Measurements from ENCODE around the gene PAK4.

PAK4 gene

DNA sequence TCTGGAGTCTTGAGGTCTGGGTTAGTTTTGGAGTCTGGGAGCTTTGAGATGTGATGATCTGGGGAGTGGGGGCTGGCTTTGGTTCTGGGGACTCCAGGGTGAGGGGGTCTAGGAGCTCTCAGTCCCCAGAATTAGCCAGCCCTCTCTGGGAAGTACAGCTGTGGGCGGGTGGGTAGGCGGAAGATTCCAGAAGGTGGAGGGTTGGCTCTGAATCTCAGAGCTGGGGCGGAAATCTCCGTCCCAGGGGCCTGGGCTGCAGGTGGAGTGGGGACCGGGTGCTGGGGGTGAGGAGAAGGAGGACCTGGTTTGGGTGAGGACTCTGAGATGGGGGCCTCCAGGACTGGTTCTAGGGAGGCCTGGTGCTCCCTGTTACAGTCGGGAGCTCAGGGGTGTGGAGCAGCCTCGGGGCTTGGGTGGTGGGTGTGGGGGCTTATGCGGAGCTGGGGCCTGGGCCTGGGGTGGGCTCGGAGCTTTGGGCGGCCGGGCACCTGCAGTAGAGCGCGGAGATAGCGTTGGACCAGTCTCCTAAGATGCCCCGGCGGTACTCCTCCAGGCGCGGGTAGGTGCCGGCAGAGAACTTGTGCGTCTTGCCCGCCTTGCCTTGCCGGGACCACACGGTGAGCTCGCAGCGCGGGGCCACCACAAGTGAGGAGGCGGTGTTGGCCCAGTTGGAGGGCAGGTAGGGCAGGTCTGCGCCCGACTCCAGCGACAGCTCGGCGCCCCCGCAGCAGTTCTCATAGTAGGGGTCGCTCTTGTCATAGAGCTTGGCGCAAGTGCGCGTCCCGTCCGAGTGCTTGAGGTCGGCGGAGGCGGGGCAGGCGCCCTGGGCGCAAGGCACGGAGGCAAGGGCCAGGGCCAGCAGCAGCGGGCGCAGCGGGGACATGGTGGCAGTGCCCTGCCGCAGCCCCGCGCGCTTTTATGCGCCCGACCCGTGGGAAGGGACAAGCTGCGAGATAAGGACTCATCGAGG lies 78.1 kb downstream of the PAK4 start, which contains the start of gene SYCN:
Gene SYCN (minus strand): TSS at position 892 of the 970 bp plus-strand sequence. CDS start 9 bp downstream, at position 883.
- no peak within 1 kb of the TSS for H3K4me3 ChIP-seq (ENCODE audit: low read depth, low read length)
- H3K36me3 ChIP-seq: no peaks in the 10 kb centered on the region
- TF ChIP-seq, protein P1, sequence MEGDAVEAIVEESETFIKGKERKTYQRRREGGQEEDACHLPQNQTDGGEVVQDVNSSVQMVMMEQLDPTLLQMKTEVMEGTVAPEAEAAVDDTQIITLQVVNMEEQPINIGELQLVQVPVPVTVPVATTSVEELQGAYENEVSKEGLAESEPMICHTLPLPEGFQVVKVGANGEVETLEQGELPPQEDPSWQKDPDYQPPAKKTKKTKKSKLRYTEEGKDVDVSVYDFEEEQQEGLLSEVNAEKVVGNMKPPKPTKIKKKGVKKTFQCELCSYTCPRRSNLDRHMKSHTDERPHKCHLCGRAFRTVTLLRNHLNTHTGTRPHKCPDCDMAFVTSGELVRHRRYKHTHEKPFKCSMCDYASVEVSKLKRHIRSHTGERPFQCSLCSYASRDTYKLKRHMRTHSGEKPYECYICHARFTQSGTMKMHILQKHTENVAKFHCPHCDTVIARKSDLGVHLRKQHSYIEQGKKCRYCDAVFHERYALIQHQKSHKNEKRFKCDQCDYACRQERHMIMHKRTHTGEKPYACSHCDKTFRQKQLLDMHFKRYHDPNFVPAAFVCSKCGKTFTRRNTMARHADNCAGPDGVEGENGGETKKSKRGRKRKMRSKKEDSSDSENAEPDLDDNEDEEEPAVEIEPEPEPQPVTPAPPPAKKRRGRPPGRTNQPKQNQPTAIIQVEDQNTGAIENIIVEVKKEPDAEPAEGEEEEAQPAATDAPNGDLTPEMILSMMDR (IDR thresholded peaks at IDR 0.05; ENCODE audit: low read depth, low read length): no peak
- no peak within 1 kb of the TSS for H3K27ac ChIP-seq
- DNase-seq: no peak
- H3K9me3 ChIP-seq (ENCODE audit: severe bottlenecking): no peaks in the 10 kb centered on the region
- H3K27me3 ChIP-seq (ENCODE audit: insufficient read depth, low read depth, severe bottlenecking): no peaks in the 10 kb centered on the region

DNA sequence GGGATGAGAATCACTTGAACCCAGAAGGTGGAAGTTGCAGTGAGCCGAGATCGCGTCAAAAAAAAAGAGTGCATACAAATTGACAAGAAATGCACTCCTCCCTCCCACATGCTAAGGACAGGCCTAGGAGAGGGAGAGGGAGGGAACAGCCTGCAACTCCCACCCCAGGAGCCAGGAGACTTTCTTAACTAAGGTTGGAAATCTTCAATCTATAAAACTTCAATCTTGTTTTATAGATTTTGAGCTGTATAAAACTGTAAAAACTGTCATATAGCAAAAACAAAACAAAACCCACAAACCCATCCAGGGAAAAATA lies 79.8 kb downstream of the PAK4 start:
- Histone ChIP-seq H3K27me3 (ENCODE audit: insufficient read depth, low read depth, severe bottlenecking) (no peaks in the 10 kb centered on the region), H3K4me3 (ENCODE audit: low read depth, low read length) (no peak overlapping the region), H3K36me3 (no peaks in the 10 kb centered on the region), H3K27ac (no peak overlapping the region), H3K9me3 (ENCODE audit: severe bottlenecking) (no peaks in the 10 kb centered on the region)
- DNase-seq: no peak
- TF ChIP-seq, protein P1 (IDR thresholded peaks at IDR 0.05; ENCODE audit: low read depth, low read length): no peak

DNA sequence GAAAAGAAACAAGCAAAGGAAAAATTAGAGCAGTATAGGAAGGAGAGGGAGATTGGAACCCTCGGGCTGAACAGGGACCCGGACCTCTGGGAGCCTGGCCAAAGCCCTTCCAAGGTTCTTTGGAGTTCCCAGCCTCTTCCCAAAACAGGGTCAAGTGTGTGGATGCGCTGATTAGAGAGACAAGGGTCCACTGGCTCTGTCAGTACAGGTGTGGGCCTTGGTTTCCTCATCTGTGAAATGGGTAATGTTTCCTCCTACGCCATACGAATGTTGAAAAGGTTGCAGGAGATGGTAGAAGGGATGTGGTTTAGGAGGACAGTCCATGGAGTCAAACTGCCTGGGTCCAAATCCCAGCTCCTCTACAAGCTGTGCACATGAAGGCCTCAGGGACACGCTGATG lies 80.5 kb downstream of the PAK4 start:
- Histone ChIP-seq H3K4me3 (ENCODE audit: low read depth, low read length) (no peak overlapping the region), H3K9me3 (ENCODE audit: severe bottlenecking) (no peaks in the 10 kb centered on the region), H3K27me3 (ENCODE audit: insufficient read depth, low read depth, severe bottlenecking) (no peaks in the 10 kb centered on the region), H3K27ac (no peak overlapping the region), H3K36me3 (no peaks in the 10 kb centered on the region)
- no peak for DNase-seq
- TF ChIP-seq, protein P1 (IDR thresholded peaks at IDR 0.05; ENCODE audit: low read depth, low read length): no peak

DNA sequence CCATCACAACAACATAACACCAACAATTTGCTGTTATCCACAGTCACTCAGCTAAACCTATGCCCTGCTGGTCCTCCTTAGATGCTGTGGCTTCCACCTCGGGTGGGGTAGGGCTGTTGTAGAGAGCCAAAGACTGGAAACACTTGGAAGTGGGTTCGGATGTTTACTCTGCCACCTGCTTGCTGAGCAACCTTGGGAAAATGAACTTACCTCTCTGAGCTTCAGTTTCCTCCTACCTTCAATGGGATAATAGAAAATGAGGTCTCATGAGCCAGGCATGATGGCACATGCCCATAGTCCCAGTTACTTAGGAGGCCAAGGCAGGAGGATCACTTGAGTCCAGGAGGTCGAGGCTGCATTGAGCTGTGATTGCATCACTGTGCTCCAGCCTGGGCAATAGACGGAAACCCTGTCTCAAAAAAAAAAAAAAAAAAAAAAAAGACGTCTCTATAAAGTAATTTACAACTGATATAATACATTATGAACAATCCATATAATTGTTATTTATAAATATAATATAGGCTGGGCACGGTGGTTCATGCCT lies 81.8 kb downstream of the PAK4 start:
- Histone ChIP-seq H3K36me3 (no peaks in the 10 kb centered on the region), H3K27me3 (ENCODE audit: insufficient read depth, low read depth, severe bottlenecking) (no peaks in the 10 kb centered on the region), H3K4me3 (ENCODE audit: low read depth, low read length) (no peak overlapping the region), H3K9me3 (ENCODE audit: severe bottlenecking) (no peaks in the 10 kb centered on the region), H3K27ac (no peak overlapping the region)
- no peak for DNase-seq
- TF ChIP-seq, protein P1 (IDR thresholded peaks at IDR 0.05; ENCODE audit: low read depth, low read length): no peak

DNA sequence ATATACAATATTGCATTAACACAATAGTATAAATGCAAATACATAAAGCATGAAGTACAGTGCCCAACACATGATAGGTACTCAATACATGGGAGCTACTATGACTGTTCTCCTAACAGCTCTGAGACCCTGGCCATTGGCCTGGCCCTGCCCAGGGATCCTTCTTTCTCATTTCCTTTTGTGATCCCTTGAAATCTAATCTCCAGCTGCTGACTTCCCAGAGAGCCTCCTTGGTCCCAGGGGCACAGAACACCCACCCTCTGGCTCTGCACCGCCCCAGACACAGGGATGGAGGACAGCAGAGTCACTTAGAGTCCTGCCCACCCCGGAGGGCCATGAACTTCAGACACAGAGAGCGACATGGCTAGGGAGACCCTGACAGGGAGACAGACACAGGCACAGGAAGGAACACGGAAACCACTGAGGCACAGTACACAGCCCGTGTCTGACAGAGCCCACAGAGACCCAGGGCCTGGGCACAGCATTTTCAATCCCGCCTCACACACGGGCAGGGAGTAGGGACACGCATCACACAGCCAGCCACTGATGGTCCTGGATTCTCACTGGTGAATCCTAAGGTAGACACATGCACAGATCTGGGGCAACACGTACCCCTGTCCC lies 82.7 kb downstream of the PAK4 start:
- no peak for DNase-seq
- Histone ChIP-seq H3K27me3 (ENCODE audit: insufficient read depth, low read depth, severe bottlenecking) (no peaks in the 10 kb centered on the region), H3K9me3 (ENCODE audit: severe bottlenecking) (no peaks in the 10 kb centered on the region), H3K36me3 (no peaks in the 10 kb centered on the region), H3K27ac (no peak overlapping the region), H3K4me3 (ENCODE audit: low read depth, low read length) (no peak overlapping the region)
- TF ChIP-seq, protein P1 (IDR thresholded peaks at IDR 0.05; ENCODE audit: low read depth, low read length): no peak
